Retinal pigment epithelial cell (primary cell): Measurements from ENCODE around the gene ZNF729.

Source experiments
- DNase-seq: peaks from one replicate; pipeline ENCODE4 v3.0.0-alpha.2; 2010; ENCODE audit warnings: low read depth
- H3K4me3 ChIP-seq: 2 replicates; pipeline ENCODE4 v1.5.1; 2011; ENCODE audit warnings: mild to moderate bottlenecking, low read length, control low read depth, moderate library complexity
- CTCF ChIP-seq: conservative IDR thresholded peaks from 2 replicates; pipeline ENCODE4 v1.5.1; 2011; ENCODE audit warnings: low read depth, low read length, control low read depth, inconsistent platforms

Gene ZNF729

GRCh38 chr19:22326219-22326618, 40.0 kb downstream of the ZNF729 start:
- H3K4me3 ChIP-seq, result no peak overlapping the region
- TF ChIP-seq CTCF, result no peak
- DNase-seq, result no peak

- DNase-seq, result no peak
- TF ChIP-seq CTCF, result no peak
- H3K4me3 ChIP-seq, result no peak overlapping the region
Measured at GRCh38 chr19:22327321-22327720, 41.1 kb downstream of the ZNF729 start.

GRCh38 chr19:22331521-22331920, 45.3 kb downstream of the ZNF729 start:
- no peak for TF ChIP-seq CTCF
- no peak overlapping the region for H3K4me3 ChIP-seq
- DNase-seq, result no peak

- no peak for TF ChIP-seq CTCF
- DNase-seq, result no peak
- no peak overlapping the region for H3K4me3 ChIP-seq
Measured at GRCh38 chr19:22332924-22333323, 46.7 kb downstream of the ZNF729 start.

DNA sequence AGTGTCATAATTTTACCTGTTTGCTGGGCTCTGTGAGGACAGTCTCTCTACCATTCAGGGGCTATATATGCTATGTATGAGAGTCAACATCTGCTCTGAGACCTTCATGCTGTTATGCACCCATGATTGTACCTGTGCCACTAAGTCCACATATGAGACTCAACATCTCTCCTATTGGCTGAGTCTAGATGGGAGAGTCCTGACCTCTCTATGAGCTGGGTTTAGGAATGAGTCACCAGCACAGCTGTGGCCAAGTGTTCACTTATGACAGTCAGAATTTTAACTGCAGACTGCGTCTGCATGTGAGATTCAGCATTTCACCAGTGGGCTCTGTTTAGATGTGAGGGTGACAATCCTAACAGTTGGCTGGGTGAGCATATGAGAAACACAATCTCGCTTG, 49.5 kb downstream of the ZNF729 start:
- DNase-seq, result no peak
- TF ChIP-seq CTCF, result no peak
- no peak overlapping the region for H3K4me3 ChIP-seq

GRCh38 chr19:22354665-22355064, 68.4 kb downstream of the ZNF729 start:
- H3K4me3 ChIP-seq, result no peak overlapping the region
- DNase-seq, result no peak
- TF ChIP-seq CTCF, result no peak
